ENCODE data around the gene NDUFAF7. TPM values are rescaled to one million over a fixed set of nuclear protein-coding genes. Genes with fewer than 3 reads are reported as not detected.

The NDUFAF7 gene
- polyA plus RNA-seq, 1 donor from 2014 or later = 132 TPM

- no peaks in the 10 kb centered on the region for H3K9me3 ChIP-seq (ENCODE audit: low read length)
- H3F3A ChIP-seq (ENCODE audit: insufficient read depth, low read length, poor library complexity, severe bottlenecking) = no peaks in the 10 kb centered on the region
- no peak overlapping the region for H2AFZ ChIP-seq (ENCODE audit: low read depth, low read length)
- no peak for TF ChIP-seq TAF1 (IDR thresholded peaks at IDR 0.05; ENCODE audit: low read depth)
- TF ChIP-seq RAD21 (conservative IDR thresholded peaks at IDR 0.05) = no peak
- no peak for TF ChIP-seq SMC3 (conservative IDR thresholded peaks at IDR 0.05; ENCODE audit: poor library complexity)
- TF ChIP-seq EP300 (conservative IDR thresholded peaks at IDR 0.05; ENCODE audit: poor library complexity, severe bottlenecking) = no peak
- TF ChIP-seq POLR2AphosphoS5 (IDR thresholded peaks at IDR 0.05) = no peak
- no peak for TF ChIP-seq REST (IDR thresholded peaks at IDR 0.05; ENCODE audit: borderline replicate concordance)
- no peak for TF ChIP-seq EZH2 (IDR thresholded peaks at IDR 0.05; ENCODE audit: borderline replicate concordance, insufficient read depth, low read length, poor library complexity, severe bottlenecking)
- TF ChIP-seq CTCF (IDR thresholded peaks at IDR 0.05; ENCODE audit: poor library complexity, severe bottlenecking) = no peak
- TF ChIP-seq MXI1 (conservative IDR thresholded peaks at IDR 0.05; ENCODE audit: poor library complexity, severe bottlenecking) = no peak
- no peak overlapping the region for H3K27ac ChIP-seq (ENCODE audit: low read length)
- H3K4me2 ChIP-seq (ENCODE audit: low read length) = no peak overlapping the region
- H3K36me3 ChIP-seq (ENCODE audit: insufficient read depth, low read length) = no peaks in the 10 kb centered on the region
- H3K9ac ChIP-seq (ENCODE audit: low read length) = no peak overlapping the region
- H3K9me2 ChIP-seq (ENCODE audit: insufficient read depth, low read length) = no peaks in the 10 kb centered on the region
- H3K79me2 ChIP-seq (replicated peaks; ENCODE audit: insufficient read depth, low read length) = no peaks in the 10 kb centered on the region
- no peak overlapping the region for H3K4me3 ChIP-seq (ENCODE audit: low read length)
- H3K27me3 ChIP-seq (ENCODE audit: insufficient read depth, low read depth, low read length) = no peaks in the 10 kb centered on the region
- H4K20me1 ChIP-seq (ENCODE audit: insufficient read depth) = no peaks in the 10 kb centered on the region
These were observed 50.5 kb downstream of the NDUFAF7 start for GRCh38 chr2:37281916-37282315.

GRCh38 chr2:37282746-37283145, 51.3 kb downstream of the NDUFAF7 start:
- Histone ChIP-seq H3K27me3 (ENCODE audit: insufficient read depth, low read depth, low read length) (no peaks in the 10 kb centered on the region), H3F3A (ENCODE audit: insufficient read depth, low read length, poor library complexity, severe bottlenecking) (no peaks in the 10 kb centered on the region), H2AFZ (ENCODE audit: low read depth, low read length) (no peak overlapping the region), H3K36me3 (ENCODE audit: insufficient read depth, low read length) (no peaks in the 10 kb centered on the region), H4K20me1 (ENCODE audit: insufficient read depth) (no peaks in the 10 kb centered on the region), H3K9me2 (ENCODE audit: insufficient read depth, low read length) (no peaks in the 10 kb centered on the region), H3K79me2 (replicated peaks; ENCODE audit: insufficient read depth, low read length) (no peaks in the 10 kb centered on the region), H3K27ac (ENCODE audit: low read length) (no peak overlapping the region), H3K4me2 (ENCODE audit: low read length) (no peak overlapping the region), H3K4me3 (ENCODE audit: low read length) (no peak overlapping the region), H3K9ac (ENCODE audit: low read length) (no peak overlapping the region), H3K9me3 (ENCODE audit: low read length) (no peaks in the 10 kb centered on the region)
- no peak for TF ChIP-seq POLR2AphosphoS5 (IDR thresholded peaks at IDR 0.05)
- no peak for TF ChIP-seq EZH2 (IDR thresholded peaks at IDR 0.05; ENCODE audit: borderline replicate concordance, insufficient read depth, low read length, poor library complexity, severe bottlenecking)
- TF ChIP-seq MXI1 (conservative IDR thresholded peaks at IDR 0.05; ENCODE audit: poor library complexity, severe bottlenecking) = no peak
- no peak for TF ChIP-seq SMC3 (conservative IDR thresholded peaks at IDR 0.05; ENCODE audit: poor library complexity)
- no peak for TF ChIP-seq CTCF (IDR thresholded peaks at IDR 0.05; ENCODE audit: poor library complexity, severe bottlenecking)
- TF ChIP-seq EP300 (conservative IDR thresholded peaks at IDR 0.05; ENCODE audit: poor library complexity, severe bottlenecking) = no peak
- TF ChIP-seq REST (IDR thresholded peaks at IDR 0.05; ENCODE audit: borderline replicate concordance) = no peak
- TF ChIP-seq TAF1 (IDR thresholded peaks at IDR 0.05; ENCODE audit: low read depth) = no peak
- no peak for TF ChIP-seq RAD21 (conservative IDR thresholded peaks at IDR 0.05)

Data from neural cell (in vitro differentiated cells).